Smooth muscle cell (in vitro differentiated cells): Measurements from ENCODE around the gene ARHGAP9. TPM values are rescaled to one million over a fixed set of nuclear protein-coding genes. Genes with fewer than 3 reads are reported as not detected.

Experiments used
- DNase-seq: peaks from one replicate; lab custom pipeline; 2025; ENCODE audit not compliant: unreplicated experiment; lab: John Stamatoyannopoulos, UW
- H2AFZ ChIP-seq: fragments of 200-600 bp; sonication (generic); 2 replicates; pipeline ENCODE4 v1.6.0; 2016; ENCODE audit warnings: antibody characterized with exemption, low read depth, mild to moderate bottlenecking
- H3F3A ChIP-seq: fragments of 200-600 bp; sonication (generic); 2 replicates; pipeline ENCODE4 v1.6.0; 2017; ENCODE audit warnings: antibody characterized with exemption, low read depth
- H3K27ac ChIP-seq: fragments of 200-600 bp; sonication (generic); 2 replicates; pipeline ENCODE4 v1.5.1; 2016; ENCODE audit warnings: low read depth, mild to moderate bottlenecking
- H3K27me3 ChIP-seq: fragments of 200-600 bp; sonication (generic); 2 replicates; pipeline ENCODE4 v1.6.1; 2016; ENCODE audit warnings: low read depth, mild to moderate bottlenecking
- H3K36me3 ChIP-seq: fragments of 200-600 bp; sonication (generic); 2 replicates; pipeline ENCODE4 v1.5.1; 2016; ENCODE audit warnings: low read depth
- H3K4me1 ChIP-seq: fragments of 200-600 bp; sonication (generic); 2 replicates; pipeline ENCODE4 v1.5.1; 2016; ENCODE audit warnings: low read depth
- H3K4me2 ChIP-seq: fragments of 200-600 bp; sonication (generic); 2 replicates; pipeline ENCODE4 v1.6.0; 2016; ENCODE audit warnings: mild to moderate bottlenecking
- H3K4me3 ChIP-seq: fragments of 200-600 bp; sonication (generic); 2 replicates; pipeline ENCODE4 v1.5.1; 2016; ENCODE audit warnings: mild to moderate bottlenecking
- H3K79me2 ChIP-seq: fragments of 200-600 bp; sonication (generic); 2 replicates; pipeline ENCODE4 v1.6.0; 2016; ENCODE audit warnings: low read depth, mild to moderate bottlenecking
- H3K9ac ChIP-seq: fragments of 200-600 bp; sonication (generic); 2 replicates; pipeline ENCODE4 v1.6.0; 2016; ENCODE audit warnings: low read depth
- H3K9me3 ChIP-seq: fragments of 200-600 bp; sonication (generic); replicated peaks from 2 replicates; pipeline ENCODE4 v1.5.1; 2016; ENCODE audit warnings: low read depth
- H4K20me1 ChIP-seq: fragments of 200-600 bp; sonication (generic); 2 replicates; pipeline ENCODE4 v1.6.0; 2016; ENCODE audit warnings: low read depth
- CTCF ChIP-seq: fragments of 200-600 bp; sonication (generic); IDR thresholded peaks from 2 replicates; pipeline ENCODE4 v1.5.1; 2017; ENCODE audit warnings: borderline replicate concordance, mild to moderate bottlenecking, antibody characterized with exemption; ENCODE audit not compliant: insufficient read depth, poor library complexity, severe bottlenecking
- WGBS: methylation state at CpG from one replicate; pipeline ENCODE4 v1.1.7; 2016; ENCODE audit warnings: low lambda C conversion rate; 5-methylcytosine and 5-hydroxymethylcytosine counted together
- polyA plus RNA-seq: library from polyadenylated mRNA; unstranded; fragments of >200 nt; fragmentation: Nextera tagmentation; extraction: Ambion mirVana; gene quantifications from 2 replicates; pipeline ENCODE4 v1.2.1, GENCODE V29; 2016
- total RNA-seq: library from RNA; depleted of rRNA; stranded (reverse); fragments of >200 nt; gene quantifications from 2 replicates; pipeline ENCODE4 v1.2.3, GENCODE V29; 2014

ARHGAP9 gene
- total and polyA plus RNA-seq, 2 experiments from 2014 or later, result 1.3 TPM; not detected in 1

GRCh38 chr12:57517187-57517586, 37.5 kb upstream of the ARHGAP9 start:
- Histone ChIP-seq H3F3A (peaks cover 69% of the 10 kb centered on the region), H4K20me1 (peaks cover 38% of the 10 kb centered on the region), H3K9me3 (no peaks in the 10 kb centered on the region), H3K79me2 (peaks cover 22% of the 10 kb centered on the region), H3K27me3 (no peaks in the 10 kb centered on the region), H2AFZ (no peak overlapping the region), H3K27ac (peak overlapping the region; percentile 98), H3K9ac (no peak overlapping the region), H3K4me3 (no peak overlapping the region), H3K36me3 (peaks cover 5% of the 10 kb centered on the region), H3K4me2 (no peak overlapping the region), H3K4me1 (peaks cover 24% of the 10 kb centered on the region)
- TF ChIP-seq CTCF, result no peak
- 12% methylated on average over 1 of the region's 1 CpG for WGBS
- DNase-seq, result no peak

- H3K79me2 ChIP-seq, result peaks cover 22% of the 10 kb centered on the region
- H3K36me3 ChIP-seq, result peaks cover 5% of the 10 kb centered on the region
- H4K20me1 ChIP-seq, result peaks cover 41% of the 10 kb centered on the region
- H3F3A ChIP-seq, result peaks cover 69% of the 10 kb centered on the region
- TF ChIP-seq CTCF, result no peak
- 94% methylated on average over 11 of the region's 11 CpGs for WGBS
- H3K4me2 ChIP-seq, result no peak overlapping the region
- H3K27me3 ChIP-seq, result no peaks in the 10 kb centered on the region
- no peak overlapping the region for H3K4me3 ChIP-seq
- H3K9me3 ChIP-seq, result no peaks in the 10 kb centered on the region
- no peak overlapping the region for H2AFZ ChIP-seq
- H3K4me1 ChIP-seq, result peaks cover 18% of the 10 kb centered on the region
- peak overlapping the region; percentile 98 for H3K27ac ChIP-seq
- H3K9ac ChIP-seq, result no peak overlapping the region
- no peak for DNase-seq
Observed at GRCh38 chr12:57516617-57517153, 37.0 kb upstream of the ARHGAP9 start.

- DNase-seq, result no peak
- TF ChIP-seq CTCF, result no peak
- H3F3A ChIP-seq, result peaks cover 67% of the 10 kb centered on the region
- H3K4me1 ChIP-seq, result peaks cover 12% of the 10 kb centered on the region
- H3K9ac ChIP-seq, result no peak overlapping the region
- H2AFZ ChIP-seq, result no peak overlapping the region
- H3K4me2 ChIP-seq, result no peak overlapping the region
- peaks cover 27% of the 10 kb centered on the region for H3K79me2 ChIP-seq
- H3K27ac ChIP-seq, result peak overlapping the region; percentile 98
- 86% methylated on average over 11 of the region's 11 CpGs for WGBS
- peaks cover 47% of the 10 kb centered on the region for H4K20me1 ChIP-seq
- no peaks in the 10 kb centered on the region for H3K9me3 ChIP-seq
- no peak overlapping the region for H3K4me3 ChIP-seq
- H3K27me3 ChIP-seq, result no peaks in the 10 kb centered on the region
- H3K36me3 ChIP-seq, result peaks cover 5% of the 10 kb centered on the region
Observed at GRCh38 chr12:57515934-57516541, 36.4 kb upstream of the ARHGAP9 start.

GRCh38 chr12:57515408-57515933, 35.8 kb upstream of the ARHGAP9 start:
- Histone ChIP-seq H4K20me1 (peaks cover 47% of the 10 kb centered on the region), H3K4me1 (peaks cover 10% of the 10 kb centered on the region), H2AFZ (no peak overlapping the region), H3K9me3 (no peaks in the 10 kb centered on the region), H3K27me3 (no peaks in the 10 kb centered on the region), H3K4me3 (no peak overlapping the region), H3K9ac (no peak overlapping the region), H3K27ac (peak overlapping the region; percentile 98), H3F3A (peaks cover 70% of the 10 kb centered on the region), H3K36me3 (peaks cover 5% of the 10 kb centered on the region), H3K4me2 (no peak overlapping the region), H3K79me2 (peaks cover 31% of the 10 kb centered on the region)
- 97% methylated on average over 3 of the region's 3 CpGs for WGBS
- no peak for TF ChIP-seq CTCF
- DNase-seq, result no peak
